T-helper 22 cell (primary cell): Measurements from ENCODE around the gene MED16.
"Not testable (repeated sequence)": the region's sequence is repeated elsewhere in the genome, so short reads cannot be mapped to it uniquely, and the experiment has no call there.

Experiments used
- DNase-seq: peaks from one replicate; pipeline ENCODE4 v3.0.0-alpha.2; 2020; ENCODE audit warnings: low read depth

Gene MED16

DNA sequence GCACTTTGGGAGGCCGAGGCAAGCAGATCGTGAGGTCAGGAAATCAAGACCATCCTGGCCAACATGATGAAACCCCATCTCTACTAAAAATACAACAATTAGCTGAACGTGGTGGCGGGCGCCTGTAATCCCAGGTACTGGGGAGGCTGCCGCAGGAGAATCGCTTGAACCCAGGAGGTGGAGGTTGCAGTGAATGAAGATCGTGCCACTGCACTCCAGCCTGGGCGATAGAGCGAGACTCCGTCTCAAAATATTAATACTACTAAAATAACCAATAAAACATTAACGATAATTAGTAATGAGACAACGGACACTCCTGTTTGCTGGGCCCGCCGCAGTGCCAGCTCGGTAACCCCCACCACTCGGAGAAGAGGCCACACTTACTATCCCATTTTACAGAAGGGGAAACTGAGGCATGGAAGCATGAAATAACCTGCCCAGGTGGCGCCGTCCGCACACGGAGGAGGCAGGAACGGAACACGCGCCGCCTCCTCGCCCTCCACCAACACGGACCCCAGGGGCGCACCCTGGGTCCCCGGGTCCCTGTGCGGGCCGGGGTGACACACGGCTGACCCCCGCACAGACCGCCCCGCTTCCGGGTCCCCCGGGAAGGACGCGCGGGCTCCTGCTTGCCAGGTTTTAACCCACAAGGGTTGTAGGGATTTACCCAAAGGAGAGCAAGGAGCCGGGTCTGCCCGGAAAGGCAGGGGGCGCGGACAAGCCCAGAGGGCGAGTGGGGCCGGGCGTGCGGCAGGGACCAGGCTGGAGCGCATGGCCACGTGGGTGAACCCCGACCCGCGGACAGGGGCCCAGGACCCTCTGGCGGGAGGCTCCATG lies 18.4 kb upstream of the MED16 start:
- DNase-seq = no peak

DNA sequence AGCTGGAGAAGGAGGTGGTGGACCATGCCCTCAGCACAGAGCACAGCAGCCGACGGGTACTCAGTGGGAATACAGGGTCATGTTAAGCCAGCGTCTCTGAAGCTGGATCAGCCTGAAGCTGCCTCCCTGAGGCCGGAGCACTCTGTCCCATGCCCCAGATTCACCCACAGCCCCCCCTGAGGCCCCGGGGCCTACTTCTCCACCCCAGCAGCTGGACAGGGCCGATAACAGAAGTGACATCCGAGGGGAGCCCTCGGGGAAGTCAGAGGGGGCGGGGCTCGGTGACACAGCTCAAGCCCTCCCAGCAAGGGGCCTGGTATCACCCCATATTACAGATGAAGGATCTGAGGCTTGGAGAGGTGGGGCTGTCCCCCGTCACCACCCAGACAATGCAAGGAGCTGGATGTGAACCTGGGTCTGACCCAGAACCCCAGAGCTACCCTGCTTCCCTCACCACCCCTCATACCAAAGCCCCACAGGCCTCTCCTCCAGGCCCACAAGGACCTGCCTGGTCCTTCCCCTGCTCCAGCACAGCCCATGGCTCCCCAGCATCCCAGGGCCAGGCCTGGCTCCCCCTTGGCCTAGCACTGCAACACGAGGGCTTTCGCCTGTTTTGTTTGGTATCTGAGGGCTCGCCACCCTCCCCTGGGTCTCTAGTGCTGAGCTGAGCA lies 14.3 kb upstream of the MED16 start:
- DNase-seq = no peak

DNA sequence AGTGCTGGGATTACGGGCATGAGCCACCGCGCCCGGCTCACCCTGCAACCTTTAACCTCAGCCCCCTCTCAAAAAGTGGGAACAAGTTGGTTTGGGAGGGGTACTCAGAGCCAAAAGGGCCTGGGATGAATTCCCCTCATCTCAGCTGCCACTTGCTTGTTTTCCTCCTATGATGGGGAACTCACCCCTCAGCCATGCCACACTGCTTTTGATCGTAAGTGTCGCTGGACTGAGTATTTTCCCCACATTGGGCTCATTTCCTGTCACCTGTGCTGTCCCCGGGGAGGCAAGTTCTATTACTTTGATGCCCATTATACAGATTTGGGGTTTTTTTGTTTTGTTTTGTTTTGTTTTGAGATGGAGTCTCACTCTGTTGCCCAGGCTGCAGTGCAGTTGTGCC lies 13.5 kb upstream of the MED16 start:
- no peak for DNase-seq

- DNase-seq = no peak
Measured at GRCh38 chr19:904545-904944, 11.6 kb upstream of the MED16 start.

- DNase-seq = no peak
Measured at GRCh38 chr19:903266-903797, 10.3 kb upstream of the MED16 start.

GRCh38 chr19:902446-903226 lies 9.6 kb upstream of the MED16 start:
- no peak for DNase-seq

- no peak for DNase-seq
Measured at GRCh38 chr19:902093-902370, 9.0 kb upstream of the MED16 start.

- no peak for DNase-seq
Measured at GRCh38 chr19:901216-902092, 8.5 kb upstream of the MED16 start.

DNA sequence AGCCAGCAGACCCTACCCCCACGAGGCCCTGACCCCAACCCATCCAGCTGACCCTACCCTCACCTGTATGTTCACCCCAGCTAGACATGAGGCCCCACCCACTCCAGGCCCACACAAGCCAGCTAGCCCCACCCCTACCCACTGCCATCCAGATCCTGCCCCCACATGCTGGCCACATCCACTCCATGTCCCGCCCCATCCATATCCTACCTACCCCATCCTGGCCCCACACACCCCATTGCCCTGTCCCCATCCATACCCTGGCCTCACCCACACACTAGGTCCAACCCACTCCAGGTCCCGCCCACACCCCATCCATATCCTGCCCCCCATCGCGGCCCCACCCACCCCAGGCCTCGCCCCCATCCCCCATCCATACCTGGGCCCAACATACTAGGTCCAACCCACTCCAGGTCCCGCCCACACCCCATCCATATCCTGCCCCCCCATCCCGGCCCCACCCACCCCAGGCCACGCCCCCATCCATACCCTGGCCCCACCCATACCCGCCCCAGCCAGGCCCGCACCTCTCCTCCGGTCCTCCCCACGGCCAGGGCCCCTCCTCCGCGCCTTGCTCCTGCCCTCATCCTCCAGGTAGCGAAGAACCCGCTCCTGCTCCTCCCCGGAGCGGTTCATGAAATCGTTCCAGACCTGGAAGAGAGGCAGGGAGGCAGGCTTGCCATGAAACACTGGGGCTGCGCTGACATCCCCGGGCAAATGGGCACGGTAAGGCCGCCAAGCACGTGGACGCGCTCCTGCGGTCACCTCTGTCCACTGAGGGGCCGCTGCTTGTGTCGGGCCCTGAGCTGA lies 7.5 kb upstream of the MED16 start:
- DNase-seq = no peak

DNA sequence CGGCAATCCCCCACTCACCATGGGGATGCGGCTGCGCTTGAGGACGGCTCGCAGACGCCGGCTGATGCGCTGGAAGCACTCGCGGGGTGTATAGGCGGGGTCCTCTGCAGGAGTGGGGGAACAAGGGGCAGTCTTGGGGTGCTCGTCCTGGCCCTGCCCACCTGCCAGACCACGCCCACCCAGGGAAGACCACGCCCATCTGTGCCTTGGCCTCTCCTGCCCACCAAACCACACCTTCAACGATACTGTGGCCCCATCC lies 7.0 kb upstream of the MED16 start:
- no peak for DNase-seq

GRCh38 chr19:899336-900042 lies 6.5 kb upstream of the MED16 start:
- no peak for DNase-seq

- DNase-seq = no peak
Measured at GRCh38 chr19:898663-899062, 5.7 kb upstream of the MED16 start.

DNA sequence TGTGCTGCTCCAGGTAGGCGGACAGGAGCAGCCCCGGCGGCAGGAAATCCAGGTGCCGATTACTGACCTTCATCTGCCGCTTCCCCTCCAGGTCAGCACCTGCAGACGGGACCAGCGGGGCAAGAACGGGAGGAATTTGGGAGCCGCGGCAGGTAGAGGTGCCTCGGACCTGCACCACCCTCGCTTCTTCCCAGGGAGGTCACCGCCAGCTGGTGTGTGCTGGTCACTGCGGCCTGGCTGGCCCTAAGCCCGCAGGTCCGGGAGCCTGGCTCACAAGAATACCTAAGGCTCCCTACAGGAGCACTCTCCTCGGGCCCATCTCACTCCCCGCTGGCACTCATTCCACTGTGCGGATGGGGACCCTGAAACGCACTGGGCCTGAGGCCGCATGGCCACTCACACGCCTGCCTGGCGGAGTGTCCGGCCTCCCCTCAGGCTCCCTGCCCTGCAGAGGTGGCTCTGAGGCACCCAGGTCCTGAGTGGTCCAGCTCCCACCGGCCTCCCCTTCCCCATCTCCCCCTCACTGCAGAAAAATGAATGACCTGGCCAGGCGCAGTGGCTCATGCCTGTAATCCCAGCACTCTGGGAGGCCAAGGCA lies 4.6 kb upstream of the MED16 start:
- no peak for DNase-seq

DNA sequence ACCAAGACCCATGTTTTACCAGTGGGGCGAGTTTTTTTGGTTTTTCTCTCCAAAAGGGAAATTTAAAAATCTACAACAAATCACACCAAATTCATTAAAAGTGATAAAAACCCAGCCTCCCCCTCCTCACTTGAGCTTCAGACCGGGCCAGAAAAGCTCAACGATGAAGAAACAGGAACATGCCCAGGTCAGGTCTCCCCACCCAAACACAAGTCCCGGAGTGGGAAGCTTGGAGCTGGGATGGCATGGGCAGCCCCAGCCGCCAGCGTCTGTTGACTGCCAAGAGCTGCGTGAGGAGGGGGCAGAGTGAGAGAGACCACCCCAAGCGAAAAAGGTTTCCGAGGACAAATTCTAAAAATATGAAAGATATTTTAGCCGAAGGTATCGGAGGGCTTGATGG lies 4.0 kb upstream of the MED16 start:
- DNase-seq = no peak

DNA sequence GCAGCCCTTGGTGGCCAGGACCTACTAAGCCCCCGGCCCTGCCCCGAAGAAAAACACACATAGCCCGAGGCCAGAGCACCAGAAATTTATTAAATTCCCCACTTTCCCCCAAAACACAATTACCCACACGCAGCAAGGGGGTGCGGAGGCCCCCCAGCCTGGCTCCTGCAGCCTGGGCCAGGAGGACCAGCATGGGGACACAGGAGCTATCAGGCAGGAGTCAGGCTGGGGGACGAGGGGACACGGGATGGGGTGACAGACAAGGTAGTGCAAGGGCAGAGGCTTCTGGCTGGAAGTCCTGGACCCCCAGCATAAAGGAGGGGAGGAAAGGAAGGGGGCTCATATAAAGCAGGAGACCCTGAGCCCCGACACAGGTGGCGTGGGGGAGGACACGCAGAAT lies 3.4 kb upstream of the MED16 start:
- no peak for DNase-seq

DNA sequence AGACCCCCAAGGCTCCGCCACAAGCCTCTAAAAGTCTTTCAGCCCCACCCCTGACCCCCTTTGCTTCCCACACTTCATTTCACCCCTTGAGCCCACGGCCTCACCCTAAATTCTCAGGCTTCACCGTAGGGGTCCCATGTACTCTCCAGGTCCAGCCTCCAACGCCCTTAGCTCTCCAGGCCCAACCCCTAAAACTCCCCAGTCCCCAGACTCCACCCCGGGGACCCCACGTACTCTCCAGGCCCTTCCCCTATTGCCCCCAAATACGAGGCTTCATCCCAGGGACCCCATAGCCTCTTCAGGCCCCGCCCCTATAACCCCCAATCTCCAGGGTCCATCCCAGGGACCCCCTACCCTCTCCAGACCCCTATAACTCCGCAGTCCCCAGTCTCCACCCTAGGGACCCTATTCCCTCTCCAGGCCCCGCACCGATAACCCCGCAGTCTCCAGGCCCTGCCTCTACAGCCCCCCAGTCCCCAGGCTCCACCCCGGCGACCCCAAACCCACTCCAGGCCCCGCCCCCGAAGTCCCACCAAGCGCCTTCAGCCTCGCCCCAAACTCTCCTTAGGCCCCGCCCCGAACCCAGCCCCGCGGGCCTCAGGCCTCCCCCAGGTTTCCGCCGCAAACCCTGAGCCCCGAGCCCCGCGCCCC lies 619 bp downstream of the MED16 start:
- no peak for DNase-seq

DNA sequence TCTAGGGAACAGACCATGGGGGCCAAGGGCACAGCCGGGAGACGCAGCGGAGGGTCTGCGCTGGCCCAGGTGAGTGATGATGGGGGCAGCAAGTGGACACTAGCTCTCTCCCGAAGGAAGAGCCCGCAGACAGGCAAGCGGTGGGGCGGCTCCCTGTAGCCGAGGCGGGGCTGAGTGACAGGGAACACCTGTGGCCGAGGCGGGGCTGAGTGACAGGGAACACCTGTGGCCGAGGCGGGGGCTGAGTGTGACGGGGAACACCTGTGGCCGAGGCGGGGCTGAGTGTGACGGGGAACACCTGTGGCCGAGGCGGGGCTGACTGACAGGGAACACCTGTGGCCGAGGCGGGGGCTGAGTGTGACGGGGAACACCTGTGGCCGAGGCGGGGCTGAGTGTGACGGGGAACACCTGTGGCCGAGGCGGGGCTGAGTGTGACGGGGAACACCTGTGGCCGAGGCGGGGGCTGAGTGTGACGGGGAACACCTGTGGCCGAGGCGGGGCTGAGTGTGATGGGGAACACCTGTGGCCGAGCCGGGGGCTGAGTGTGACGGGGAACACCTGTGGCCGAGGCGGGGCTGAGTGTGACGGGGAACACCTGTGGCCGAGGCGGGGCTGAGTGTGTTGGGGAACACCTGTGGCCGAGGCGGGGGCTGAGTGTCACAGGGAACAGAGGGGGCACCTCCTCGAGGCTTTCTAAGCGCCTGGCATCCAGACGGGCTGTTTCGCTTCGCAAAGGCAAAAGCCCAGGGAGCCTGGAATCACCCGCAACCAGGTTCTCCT lies 1.4 kb downstream of the MED16 start:
- not testable (repeated sequence) for DNase-seq

GRCh38 chr19:890831-891230 lies 2.2 kb downstream of the MED16 start:
- DNase-seq = no peak
